H1 (cell line): ENCODE results near the gene FOXC1. TPM values are rescaled to one million over a fixed set of nuclear protein-coding genes. Genes with fewer than 3 reads are reported as not detected.

Experiments used
- CTCF ChIA-PET: fragments of 300-600 bp; sonication (Branson Sonifier 250); formaldehyde crosslinking; loops from one replicate; lab custom pipeline; 2021; ENCODE audit not compliant: partially characterized antibody; lab: Charles Lee
- POLR2A ChIA-PET: fragments of 300-600 bp; sonication (Branson Sonifier 250); formaldehyde crosslinking; loops from one replicate; lab custom pipeline; 2021; ENCODE audit warnings: inconsistent platforms; ENCODE audit not compliant: partially characterized antibody; lab: Charles Lee
- DNase-seq, 2 experiments: peaks; one replicate each; pipeline versions ENCODE4 v3.0.0 to v3.0.0-alpha.2; 2010 to 2022; ENCODE audit warnings: low spot score in 2 of 2, low read depth in 1 of 2, mixed read lengths in 1 of 2
- FAIRE-seq: peaks from 2 replicates; lab custom pipeline; 2011; peaks lifted over from hg19 to GRCh38; lab: Jason Lieb, UNC
- H2AFZ ChIP-seq: 2 replicates; pipeline ENCODE4 v1.8.1; 2012; ENCODE audit warnings: low read length, inconsistent platforms
- H2AK5ac ChIP-seq: 2 replicates; pipeline ENCODE4 v1.6.1; 2013; ENCODE audit warnings: low read depth, low read length
- H2BK120ac ChIP-seq: replicated peaks from 2 replicates; pipeline ENCODE3; 2013; ENCODE audit warnings: low read depth, low read length, inconsistent platforms
- H2BK12ac ChIP-seq: 2 replicates; pipeline ENCODE4 v1.6.1; 2013; ENCODE audit warnings: low read depth, low read length
- H2BK15ac ChIP-seq: 2 replicates; pipeline ENCODE4 v1.6.1; 2013; ENCODE audit warnings: low read length
- H2BK20ac ChIP-seq: 2 replicates; pipeline ENCODE4 v1.6.1; 2013; ENCODE audit warnings: low read length
- H2BK5ac ChIP-seq: 2 replicates; pipeline ENCODE4 v1.6.1; 2013; ENCODE audit warnings: low read depth, low read length
- H3K14ac ChIP-seq: 2 replicates; pipeline ENCODE4 v1.6.1; 2013; ENCODE audit warnings: inconsistent platforms; ENCODE audit not compliant: insufficient read length
- H3K18ac ChIP-seq: 2 replicates; pipeline ENCODE4 v1.6.1; 2013; ENCODE audit warnings: low read length; ENCODE audit errors: extremely low read depth
- H3K23ac ChIP-seq: 2 replicates; pipeline ENCODE4 v1.6.1; 2013; ENCODE audit warnings: inconsistent platforms; ENCODE audit not compliant: insufficient read length
- H3K23me2 ChIP-seq: 2 replicates; pipeline ENCODE4 v1.6.1; 2013; ENCODE audit warnings: low read depth, low read length
- H3K27ac ChIP-seq: 2 replicates; pipeline ENCODE4 v1.6.1; 2011; ENCODE audit warnings: low read depth, low read length, inconsistent platforms
- H3K27me3 ChIP-seq, 4 experiments: replicated peaks in 1 of 4; 1 replicate in 1 of 4; 2 replicates in 3 of 4; pipeline versions ENCODE4 v1.6.1 to v1.8.1; 2011 to 2013; ENCODE audit warnings: low read length in 3 of 4, mild to moderate bottlenecking in 3 of 4, inconsistent platforms in 2 of 4, mixed read lengths in 2 of 4, moderate library complexity in 1 of 4; ENCODE audit not compliant: control insufficient read depth in 3 of 4, insufficient read depth in 3 of 4; ENCODE audit errors: extremely low read depth in 1 of 4
- H3K36me3 ChIP-seq, 4 experiments: 2 replicates each; pipeline versions ENCODE4 v1.6.1 to v1.8.1; 2011 to 2013; ENCODE audit warnings: mild to moderate bottlenecking in 4 of 4, low read length in 3 of 4, moderate library complexity in 2 of 4, control low read depth in 1 of 4, inconsistent platforms in 1 of 4; ENCODE audit not compliant: insufficient read depth in 4 of 4, control insufficient read depth in 2 of 4
- H3K4ac ChIP-seq: replicated peaks from 2 replicates; pipeline ENCODE3; 2013; ENCODE audit warnings: low read length, low read depth, mixed read lengths, inconsistent platforms; ENCODE audit not compliant: insufficient read length
- H3K4me1 ChIP-seq, 4 experiments: replicated peaks in 1 of 4; 1 replicate in 1 of 4; 2 replicates in 3 of 4; pipeline versions ENCODE4 v1.6.1 to v1.8.1; 2011 to 2013; ENCODE audit warnings: low read length in 3 of 4, inconsistent platforms in 2 of 4, mixed read lengths in 1 of 4; ENCODE audit not compliant: insufficient read depth in 4 of 4, control insufficient read depth in 3 of 4
- H3K4me2 ChIP-seq, 2 experiments: 2 replicates each; pipeline versions ENCODE4 v1.6.1 to v1.8.1; 2011 to 2013; ENCODE audit warnings: low read depth in 2 of 2, low read length in 2 of 2, control low read depth in 1 of 2, inconsistent platforms in 1 of 2, mild to moderate bottlenecking in 1 of 2; ENCODE audit not compliant: insufficient read depth in 1 of 2
- H3K4me3 ChIP-seq, 4 experiments: fragments of 200-600, 300-600 bp in 1 of 4; sonication (generic), shearing (Covaris generic), sonication (Bioruptor Twin) in 1 of 4; 2 replicates each; pipeline versions ENCODE4 v1.5.1 to v1.8.1; 2011 to 2016; ENCODE audit warnings: low read length in 4 of 4, low read depth in 3 of 4, control low read depth in 2 of 4, inconsistent platforms in 2 of 4, mild to moderate bottlenecking in 2 of 4, mixed read lengths in 1 of 4, moderate library complexity in 1 of 4; ENCODE audit not compliant: insufficient read depth in 2 of 4; ENCODE audit errors: extremely low read depth in 1 of 4
- H3K56ac ChIP-seq: replicated peaks from 2 replicates; pipeline ENCODE3; 2013; ENCODE audit warnings: low read depth, mild to moderate bottlenecking, mixed read lengths, low read length, inconsistent platforms; ENCODE audit not compliant: insufficient read length
- H3K79me1 ChIP-seq: 2 replicates; pipeline ENCODE4 v1.6.1; 2013; ENCODE audit warnings: low read depth, low read length, control low read depth
- H3K79me2 ChIP-seq, 2 experiments: 2 replicates each; pipeline versions ENCODE4 v1.6.1 to v1.8.1; 2012 to 2013; ENCODE audit warnings: low read length in 2 of 2, mild to moderate bottlenecking in 2 of 2, inconsistent platforms in 1 of 2; ENCODE audit not compliant: insufficient read depth in 2 of 2, control insufficient read depth in 1 of 2
- H3K9ac ChIP-seq, 4 experiments: replicated peaks in 1 of 4; 1 replicate in 1 of 4; 2 replicates in 3 of 4; pipeline versions ENCODE4 v1.6.1 to v1.8.1; 2011 to 2013; ENCODE audit warnings: low read depth in 3 of 4, low read length in 3 of 4, control low read depth in 2 of 4, mild to moderate bottlenecking in 2 of 4, moderate library complexity in 2 of 4, inconsistent platforms in 1 of 4; ENCODE audit errors: extremely low read depth in 1 of 4
- H3K9me3 ChIP-seq, 2 experiments: 2 replicates each; pipeline versions ENCODE4 v1.6.1 to v1.8.1; 2012 to 2013; ENCODE audit warnings: mild to moderate bottlenecking in 2 of 2, moderate library complexity in 2 of 2, control low read depth in 1 of 2, inconsistent platforms in 1 of 2, low read depth in 1 of 2, low read length in 1 of 2, mixed read lengths in 1 of 2; ENCODE audit not compliant: insufficient read depth in 2 of 2
- H4K20me1 ChIP-seq, 2 experiments: replicated peaks in 1 of 2; 2 replicates each; pipeline versions ENCODE3 to v1.8.1; 2011 to 2013; ENCODE audit warnings: inconsistent platforms in 2 of 2, low read length in 2 of 2, mild to moderate bottlenecking in 1 of 2; ENCODE audit not compliant: insufficient read depth in 2 of 2, control insufficient read depth in 1 of 2
- H4K5ac ChIP-seq: 2 replicates; pipeline ENCODE4 v1.6.1; 2013; ENCODE audit warnings: low read length, low read depth, mixed read lengths, inconsistent platforms; ENCODE audit not compliant: insufficient read length
- H4K8ac ChIP-seq: 2 replicates; pipeline ENCODE4 v1.8.0; 2013; ENCODE audit warnings: mild to moderate bottlenecking, moderate library complexity, low read length, inconsistent platforms; ENCODE audit not compliant: insufficient read depth; ENCODE audit errors: extremely low read depth
- H4K91ac ChIP-seq: replicated peaks from 2 replicates; pipeline ENCODE3; 2013; ENCODE audit warnings: low read length, mixed read lengths, inconsistent platforms; ENCODE audit not compliant: insufficient read length
- CTBP2 ChIP-seq: IDR thresholded peaks from 2 replicates; pipeline ENCODE4 v1.7.0; 2011; ENCODE audit warnings: borderline replicate concordance, mild to moderate bottlenecking, moderate library complexity, mixed read lengths, low read length; ENCODE audit not compliant: insufficient read depth, insufficient read length
- EP300 ChIP-seq, 2 experiments: IDR thresholded peaks; 1 replicate in 1 of 2; 2 replicates in 1 of 2; pipeline ENCODE4 v1.6.1; 2011 to 2012; ENCODE audit warnings: low read depth in 2 of 2, low read length in 2 of 2, mild to moderate bottlenecking in 2 of 2, borderline replicate concordance in 1 of 2, inconsistent platforms in 1 of 2, moderate library complexity in 1 of 2
- FOSL1 ChIP-seq: IDR thresholded peaks from 2 replicates; pipeline ENCODE4 v1.6.1; 2011; ENCODE audit warnings: mild to moderate bottlenecking, low read depth, low read length, moderate library complexity; ENCODE audit not compliant: insufficient read depth
- MAX ChIP-seq: IDR thresholded peaks from 2 replicates; pipeline ENCODE4 v1.6.1; 2012; ENCODE audit warnings: inconsistent platforms
- POU5F1 ChIP-seq: IDR thresholded peaks from 2 replicates; pipeline ENCODE4 v1.6.1; 2011; ENCODE audit warnings: low read depth, mild to moderate bottlenecking, low read length, moderate library complexity
- RNF2 ChIP-seq: fragments of 200-900, 300-1000 bp; sonication (generic); IDR thresholded peaks from 2 replicates; pipeline ENCODE4 v1.7.1; 2016; ENCODE audit warnings: borderline replicate concordance, low read depth, mild to moderate bottlenecking, antibody characterized with exemption, low read length; ENCODE audit not compliant: poor library complexity, severe bottlenecking; ENCODE audit errors: missing control alignments
- SAP30 ChIP-seq: fragments of 300-600 bp; sonication (generic); IDR thresholded peaks from 2 replicates; pipeline ENCODE4 v1.7.1; 2012; ENCODE audit warnings: low read length, moderate library complexity, mild to moderate bottlenecking, inconsistent platforms; ENCODE audit not compliant: insufficient read depth, insufficient replicate concordance
- SIX5 ChIP-seq: IDR thresholded peaks from 2 replicates; pipeline ENCODE4 v1.6.1; 2011; ENCODE audit warnings: mild to moderate bottlenecking, low read depth, low read length
- SP1 ChIP-seq: IDR thresholded peaks from 2 replicates; pipeline ENCODE4 v1.6.1; 2011; ENCODE audit warnings: low read depth, low read length
- SP4 ChIP-seq: IDR thresholded peaks from 2 replicates; pipeline ENCODE4 v1.6.1; 2012; ENCODE audit warnings: low read length, inconsistent platforms
- SRF ChIP-seq: IDR thresholded peaks from 2 replicates; pipeline ENCODE4 v1.6.1; 2011; ENCODE audit warnings: mild to moderate bottlenecking, low read depth, low read length, moderate library complexity
- TBP ChIP-seq: IDR thresholded peaks from 2 replicates; pipeline ENCODE4 v1.6.1; 2011; ENCODE audit warnings: low read depth, low read length, improper control_type of control experiment
- TCF12 ChIP-seq: IDR thresholded peaks from 2 replicates; pipeline ENCODE4 v1.6.1; 2011; ENCODE audit warnings: low read depth, mild to moderate bottlenecking, low read length
- TEAD4 ChIP-seq: IDR thresholded peaks from 2 replicates; pipeline ENCODE4 v1.6.1; 2012; ENCODE audit warnings: low read depth, low read length, inconsistent platforms, mixed read lengths
- WGBS, 2 experiments: shearing (Covaris generic) in 1 of 2; methylation state at CpG; one replicate each; pipeline versions ENCODE4 v1.1.6 to v1.1.7; 2013 to 2015; ENCODE audit warnings: low lambda C conversion rate in 2 of 2, mixed read lengths in 2 of 2, inconsistent platforms in 1 of 2, low coverage in 1 of 2, missing lambda C conversion rate in 1 of 2; ENCODE audit not compliant: insufficient replicate concordance in 2 of 2, insufficient coverage in 1 of 2, insufficient read length in 1 of 2; ENCODE audit errors: extremely low coverage in 1 of 2, missing lambda C conversion rate in 1 of 2; 5-methylcytosine and 5-hydroxymethylcytosine counted together
- polyA plus RNA-seq, 7 experiments: library from polyadenylated mRNA; depleted of rRNA in 3 of 7; stranded (reverse) in 5 of 7; unstranded in 2 of 7; fragments of >200 nt in 5 of 7; fragments of 200-250 nt in 2 of 7; gene quantifications; 1 replicate in 5 of 7; 2 replicates in 1 of 7; 4 replicates in 1 of 7; pipeline versions ENCODE4 v1.2.1 to v1.2.3, GENCODE V29; 2011 to 2013; ENCODE audit warnings: missing spikeins in 2 of 7, mixed read lengths in 2 of 7
- total RNA-seq: library from RNA; stranded (reverse); fragmentation: NEBNext Ultra II Directional; extraction: Animal tissue kit (Norgen Biotek cat#: 25700); gene quantifications from 2 replicates; pipeline ENCODE4 v1.2.1, GENCODE V29; 2021

FOXC1 gene
- total and polyA plus RNA-seq, 2 of the 8 experiments (the other 6 are each of a cell fraction or from before 2014, with no cell fraction given), result 0.22 TPM; not detected in 1

GRCh38 chr6:1561355-1561754 lies 48.4 kb upstream of the FOXC1 start:
- Histone ChIP-seq H3K18ac (no peak overlapping the region), H3K23me2 (no peaks in the 10 kb centered on the region), H3K4me2 (no peak overlapping the region), H3K9me3 (0 out of 4 replicates have a peak, but pooled peaks cover 0 to 2% of the 10 kb centered on the region in 2 experiments), H2BK120ac (no peak overlapping the region), H2BK12ac (no peak overlapping the region), H3K4me1 (peaks cover 0 to 4% (median 2%) of the 10 kb centered on the region in 4 experiments; a peak in 1 of 7 replicates), H2BK5ac (no peak overlapping the region), H3K56ac (no peak overlapping the region), H2AFZ (no peak overlapping the region), H2AK5ac (no peak overlapping the region), H2BK15ac (no peak overlapping the region), H3K36me3 (no peaks in the 10 kb centered on the region), H3K4me3 (no peak overlapping the region), H4K20me1 (no peaks in the 10 kb centered on the region), H3K27me3 (no peaks in the 10 kb centered on the region), H3K14ac (no peak overlapping the region), H3K27ac (no peak overlapping the region), H3K79me1 (no peaks in the 10 kb centered on the region), H4K5ac (no peak overlapping the region), H2BK20ac (no peak overlapping the region), H4K8ac (no peak overlapping the region), H3K4ac (no peak overlapping the region), H3K79me2 (no peaks in the 10 kb centered on the region), H3K23ac (no peak overlapping the region), H3K9ac (no peak overlapping the region), H4K91ac (no peak overlapping the region)
- FAIRE-seq (no peak), DNase-seq (no peak)
- TF ChIP-seq SRF, result no peak
- TF ChIP-seq POU5F1, result no peak
- TF ChIP-seq SP4, result no peak
- no peak for TF ChIP-seq FOSL1
- TF ChIP-seq EP300 (IDR thresholded peaks at IDR 0.05; ENCODE audit: borderline replicate concordance in 1 of 2, low read depth in 2 of 2, low read length in 2 of 2), result no peak
- TF ChIP-seq TEAD4, result no peak
- TF ChIP-seq MAX, result no peak
- TF ChIP-seq SIX5, result no peak
- no peak for TF ChIP-seq TBP
- TF ChIP-seq TCF12, result no peak
- TF ChIP-seq SAP30, result no peak
- TF ChIP-seq SP1, result no peak
- TF ChIP-seq RNF2, result no peak
- no peak for TF ChIP-seq CTBP2
- ChIA-PET CTCF (interaction anchor here (1.4 to 2.6 kb wide), 3 partner anchors 9 to 87 kb away, joined by 4 to 19 read pairs (median 7); no protein-coding TSS in a partner anchor), POLR2A (no interaction called here)
- 94% methylated on average over 2 of the region's 2 CpGs; no CpG with 5 or more reads in 1 of the 2 experiments for WGBS, 2 experiments
